Adipose tissue (tissue), 3 donors: ENCODE measurements around the gene TTC7B. TPM values are rescaled to one million over a fixed set of nuclear protein-coding genes. Genes with fewer than 3 reads are reported as not detected.
"Not testable (repeated sequence)": the region's sequence is repeated elsewhere in the genome, so short reads cannot be mapped to it uniquely, and the experiment has no call there.

Experiments used
- H3K27ac ChIP-seq: one replicate; pipeline ENCODE4 v1.5.1; 2013; ENCODE audit warnings: low read depth, low read length
- WGBS, 3 donors: extraction: QIAGEN DNeasy Blood & Tissue Kit; methylation state at CpG; one replicate each; pipeline ENCODE4 v1.1.7; 2013; 5-methylcytosine and 5-hydroxymethylcytosine counted together
- polyA plus RNA-seq, 3 donors: library from polyadenylated mRNA; stranded (reverse); fragments of 200-250 nt; gene quantifications; one replicate each; pipeline ENCODE4 v1.2.3, GENCODE V29; 2013
- donor health status: healthy with polysubstance abuse.
- donor health status: Bipolar disorder and iron deficiency.
- donor health status: healthy.

The TTC7B gene, protein sequence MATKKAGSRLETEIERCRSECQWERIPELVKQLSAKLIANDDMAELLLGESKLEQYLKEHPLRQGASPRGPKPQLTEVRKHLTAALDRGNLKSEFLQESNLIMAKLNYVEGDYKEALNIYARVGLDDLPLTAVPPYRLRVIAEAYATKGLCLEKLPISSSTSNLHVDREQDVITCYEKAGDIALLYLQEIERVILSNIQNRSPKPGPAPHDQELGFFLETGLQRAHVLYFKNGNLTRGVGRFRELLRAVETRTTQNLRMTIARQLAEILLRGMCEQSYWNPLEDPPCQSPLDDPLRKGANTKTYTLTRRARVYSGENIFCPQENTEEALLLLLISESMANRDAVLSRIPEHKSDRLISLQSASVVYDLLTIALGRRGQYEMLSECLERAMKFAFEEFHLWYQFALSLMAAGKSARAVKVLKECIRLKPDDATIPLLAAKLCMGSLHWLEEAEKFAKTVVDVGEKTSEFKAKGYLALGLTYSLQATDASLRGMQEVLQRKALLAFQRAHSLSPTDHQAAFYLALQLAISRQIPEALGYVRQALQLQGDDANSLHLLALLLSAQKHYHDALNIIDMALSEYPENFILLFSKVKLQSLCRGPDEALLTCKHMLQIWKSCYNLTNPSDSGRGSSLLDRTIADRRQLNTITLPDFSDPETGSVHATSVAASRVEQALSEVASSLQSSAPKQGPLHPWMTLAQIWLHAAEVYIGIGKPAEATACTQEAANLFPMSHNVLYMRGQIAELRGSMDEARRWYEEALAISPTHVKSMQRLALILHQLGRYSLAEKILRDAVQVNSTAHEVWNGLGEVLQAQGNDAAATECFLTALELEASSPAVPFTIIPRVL
- polyA plus RNA-seq: 10 to 100 TPM; 14.1 to 35.1 (median 19.7) TPM

DNA sequence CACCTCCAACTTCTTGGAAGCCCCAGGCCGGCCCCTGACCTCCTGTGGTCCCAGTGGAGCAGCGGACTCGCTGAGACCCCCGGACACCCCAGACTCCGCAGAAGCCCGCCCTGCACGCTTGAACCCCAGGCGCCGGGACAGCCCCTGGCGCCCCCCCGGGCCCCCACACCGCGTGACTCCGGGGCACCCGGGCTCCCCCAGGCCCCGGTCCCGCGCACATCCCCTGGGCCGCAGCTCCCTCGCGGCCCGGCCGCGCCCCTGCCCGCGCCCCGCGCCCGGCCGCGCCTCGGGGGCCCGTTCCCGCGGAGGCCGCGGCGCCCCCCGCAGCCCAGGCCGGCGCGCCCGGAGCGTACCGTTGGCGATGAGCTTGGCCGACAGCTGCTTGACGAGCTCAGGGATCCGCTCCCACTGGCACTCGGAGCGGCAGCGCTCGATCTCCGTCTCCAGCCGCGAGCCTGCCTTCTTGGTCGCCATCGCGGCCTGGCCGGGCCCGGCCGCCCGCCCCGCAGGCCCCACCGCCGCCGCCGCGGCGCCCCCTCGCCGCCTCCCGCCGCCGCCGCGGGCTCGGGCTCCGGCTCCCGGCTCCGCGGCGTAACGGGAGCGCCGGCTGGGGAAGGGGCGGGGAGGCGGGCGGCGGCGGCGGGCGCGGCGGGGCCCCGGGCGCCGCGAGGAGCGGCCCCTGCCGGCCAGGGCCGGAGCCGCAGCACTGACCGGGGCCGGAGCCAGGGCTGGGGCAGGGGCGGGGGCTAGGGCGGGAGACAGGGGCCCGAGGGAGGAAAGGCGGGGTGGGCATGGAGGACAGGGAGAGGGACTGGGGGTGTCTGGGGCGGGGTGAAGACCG lies at the start of gene TTC7B:
TSS of gene TTC7B (minus strand) at position 609 of the 841 bp plus-strand sequence. CDS start at position 474, 135 bp downstream.
- no peak within 1 kb of the TSS for H3K27ac ChIP-seq
- WGBS, 3 donors: 1% methylated on average over 64 to 111 of the region's 111 CpGs

GRCh38 chr14:90864741-90865140 lies 48.5 kb upstream of the TTC7B start:
- no peak overlapping the region for H3K27ac ChIP-seq
- 98 to 100% (median 99%) methylated on average over 2 of the region's 2 CpGs for WGBS, 3 donors

- 71 to 80% (median 80%) methylated on average over 5 of the region's 5 CpGs for WGBS, 3 donors
- no peak overlapping the region for H3K27ac ChIP-seq
Measured at GRCh38 chr14:90858511-90858910, 42.3 kb upstream of the TTC7B start.

DNA sequence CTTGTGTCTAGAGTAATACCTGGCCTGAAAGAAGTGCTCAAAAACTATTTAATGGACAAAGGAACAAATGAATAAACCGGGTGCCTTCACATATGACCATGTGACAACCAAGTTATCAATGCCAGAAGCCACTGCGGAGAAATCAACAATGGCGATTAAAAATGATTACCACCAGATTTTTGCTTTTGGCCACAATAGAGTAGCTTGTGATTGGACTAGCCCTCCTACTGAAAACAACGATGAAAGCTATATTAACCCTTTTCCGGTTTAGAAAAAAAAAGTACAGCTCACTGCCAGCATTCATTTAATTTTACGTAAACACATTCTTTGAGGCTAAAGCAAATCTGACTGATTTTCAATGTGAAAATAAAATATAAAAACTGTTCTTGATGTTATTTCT lies 41.6 kb upstream of the TTC7B start:
- no peak overlapping the region for H3K27ac ChIP-seq
- WGBS, 3 donors: 80 to 83% (median 83%) methylated on average over 6 of the region's 6 CpGs

DNA sequence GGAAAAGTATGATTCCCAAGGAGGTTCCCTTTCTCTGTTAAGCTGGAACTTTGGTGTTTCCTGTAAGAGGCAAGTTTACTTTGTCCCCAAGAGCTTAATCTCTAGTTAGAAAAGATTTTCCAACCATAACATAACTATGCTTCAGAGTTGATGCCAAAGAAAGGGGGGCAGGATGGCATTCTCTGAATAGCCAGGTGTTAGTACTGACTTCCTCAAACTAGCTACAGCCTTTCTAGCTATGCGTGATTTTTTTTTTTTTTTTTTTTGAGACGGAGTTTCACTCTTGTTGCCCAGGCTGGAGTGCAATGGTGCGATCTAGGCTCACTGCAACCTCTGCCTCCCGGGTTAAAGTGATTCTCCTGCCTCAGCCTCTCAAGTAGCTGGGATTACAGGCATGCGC lies 39.9 kb upstream of the TTC7B start:
- 78 to 80% (median 79%) methylated on average over 5 of the region's 5 CpGs for WGBS, 3 donors
- H3K27ac ChIP-seq: not testable (repeated sequence)

DNA sequence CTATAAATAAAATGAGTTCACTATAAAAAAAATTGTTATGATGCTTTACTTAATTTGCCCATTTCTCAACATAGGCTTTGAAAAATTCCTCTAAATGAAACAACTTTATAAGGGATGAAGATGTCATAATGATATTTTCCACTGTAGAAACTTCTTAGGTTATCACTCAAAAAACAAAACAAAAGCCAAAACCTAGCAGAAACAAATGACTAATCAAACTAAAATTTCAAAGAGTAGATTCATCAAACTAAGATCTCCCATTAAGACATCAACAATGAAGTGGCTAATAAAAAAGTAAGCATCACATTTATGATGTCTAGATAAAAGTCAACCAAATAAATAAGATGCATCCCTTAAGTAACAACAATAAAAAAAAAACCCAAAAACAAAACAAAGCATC lies 36.9 kb upstream of the TTC7B start:
- H3K27ac ChIP-seq: no peak overlapping the region

DNA sequence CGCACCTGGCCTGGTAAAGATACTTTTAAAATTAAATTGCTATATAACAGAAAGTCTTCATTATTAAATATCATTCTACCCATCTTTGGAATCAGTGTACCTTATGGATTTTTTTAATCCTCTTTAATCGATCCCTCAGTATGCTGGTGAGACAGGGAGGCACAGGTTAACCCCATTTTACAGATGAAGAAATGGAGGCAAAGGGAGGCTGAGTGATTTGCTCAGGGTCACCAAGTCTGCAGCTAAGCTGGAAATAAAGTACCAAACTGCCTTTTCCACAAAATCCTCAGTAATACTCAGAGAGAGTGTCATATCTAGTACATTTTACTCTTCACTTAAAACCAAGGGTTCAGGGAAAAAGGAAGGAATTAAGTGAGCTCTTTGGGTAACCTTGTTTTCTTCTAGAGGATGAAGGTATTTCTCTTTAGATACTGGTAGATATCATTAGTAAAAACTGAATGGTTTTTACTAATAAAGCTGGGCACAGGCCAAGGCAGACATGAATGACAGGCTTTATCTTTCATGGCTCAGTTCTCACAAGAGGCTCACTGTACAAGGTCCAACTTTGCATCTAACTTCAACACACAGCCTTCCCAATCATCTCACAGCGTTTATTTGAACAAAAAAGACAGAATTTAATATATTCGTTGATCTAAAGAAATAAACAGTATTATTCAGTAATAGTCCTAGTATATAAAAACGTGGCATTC lies 35.3 kb upstream of the TTC7B start:
- H3K27ac ChIP-seq: no peak overlapping the region
- 85 to 94% (median 93%) methylated on average over 5 of the region's 5 CpGs for WGBS, 3 donors

DNA sequence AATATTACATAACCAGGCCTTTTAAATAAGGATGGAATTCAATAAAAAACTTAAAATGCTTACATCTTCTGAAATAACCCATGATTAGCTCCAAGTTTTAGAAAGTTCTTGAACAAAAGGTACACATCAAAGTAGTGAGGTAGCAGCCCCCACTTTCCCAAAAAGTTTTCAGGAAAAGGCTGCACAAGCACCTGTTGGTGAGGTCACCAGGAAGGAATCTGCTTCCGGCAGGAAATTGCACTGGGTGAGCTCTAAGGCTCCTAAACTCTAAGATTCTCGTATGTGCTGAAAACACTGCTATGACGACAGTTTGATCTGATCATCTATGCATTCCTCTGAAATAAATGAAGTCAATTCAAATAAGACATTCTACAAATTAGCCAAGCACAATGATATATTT lies 34.3 kb upstream of the TTC7B start:
- 42 to 54% (median 50%) methylated on average over 3 of the region's 3 CpGs for WGBS, 3 donors
- no peak overlapping the region for H3K27ac ChIP-seq

GRCh38 chr14:90849787-90850444 lies 33.7 kb upstream of the TTC7B start:
- 76 to 84% (median 82%) methylated on average over 7 of the region's 7 CpGs for WGBS, 3 donors
- no peak overlapping the region for H3K27ac ChIP-seq

DNA sequence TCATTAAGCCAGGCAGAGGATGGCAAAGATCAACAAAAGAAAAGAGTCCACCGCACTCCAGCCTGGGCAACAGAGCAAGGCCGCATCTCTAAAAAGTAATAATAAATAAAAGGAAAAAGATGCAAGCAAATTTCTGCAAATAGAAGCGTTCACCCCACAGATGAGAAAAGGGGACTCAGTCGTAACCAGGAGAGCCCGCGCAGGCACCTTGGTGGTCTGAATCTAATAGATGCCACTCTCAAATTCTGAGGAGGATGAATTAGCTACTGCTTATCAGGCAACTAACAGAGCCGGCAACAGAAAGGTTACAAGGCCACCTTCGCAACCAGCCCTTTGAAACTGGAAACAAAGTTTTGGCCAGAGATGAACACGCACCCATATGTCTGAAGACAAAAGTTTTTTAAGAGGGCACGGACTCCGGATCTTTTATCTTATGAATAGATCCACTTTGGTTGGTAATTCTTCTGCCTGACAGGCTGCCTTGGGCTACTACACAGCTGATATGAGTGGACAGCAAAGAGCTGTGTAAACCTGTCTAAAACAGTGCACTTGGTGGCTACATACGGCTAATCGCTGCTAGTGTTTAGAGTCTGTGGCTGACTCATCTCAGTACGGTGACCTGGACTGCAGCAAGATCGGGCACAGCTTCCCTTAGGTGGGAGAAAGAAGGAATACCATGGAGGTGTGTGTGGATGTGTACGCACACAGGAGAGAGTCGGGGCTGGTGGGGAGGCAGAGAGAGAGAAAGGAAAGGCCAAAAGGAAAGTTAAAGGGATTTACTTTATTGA lies 32.9 kb upstream of the TTC7B start:
- no peak overlapping the region for H3K27ac ChIP-seq
- 84 to 94% (median 89%) methylated on average over 17 of the region's 17 CpGs for whole genome bisulfite sequencing, 3 donors

- no peak overlapping the region for H3K27ac ChIP-seq
- 83 to 93% (median 87%) methylated on average over 4 of the region's 4 CpGs for WGBS, 3 donors
Measured at GRCh38 chr14:90846511-90846910, 30.3 kb upstream of the TTC7B start.

GRCh38 chr14:90844321-90844720 lies 28.1 kb upstream of the TTC7B start:
- WGBS, 3 donors: 58 to 88% (median 75%) methylated on average over 3 of the region's 3 CpGs
- no peak overlapping the region for H3K27ac ChIP-seq

DNA sequence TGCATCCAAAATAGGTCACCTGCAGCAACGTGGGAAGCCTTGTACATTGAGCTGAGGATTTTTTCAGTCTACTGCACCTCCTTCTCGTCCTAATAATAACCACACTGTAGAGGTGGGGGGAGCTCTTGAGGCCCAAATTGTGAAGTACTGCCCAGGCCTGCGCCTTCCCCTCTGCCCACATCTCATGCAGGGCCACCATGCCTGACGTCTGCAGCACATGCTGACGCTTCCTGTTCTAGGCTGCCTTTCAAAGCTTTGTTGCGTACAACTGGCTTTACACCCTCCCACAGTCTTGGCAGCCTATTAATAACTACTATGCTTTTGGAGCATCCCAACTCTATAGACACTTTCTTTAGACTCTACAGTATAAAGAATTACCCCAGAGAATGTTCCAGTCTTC lies 26.5 kb upstream of the TTC7B start:
- H3K27ac ChIP-seq: no peak overlapping the region
- WGBS, 3 donors: 48 to 76% (median 68%) methylated on average over 6 of the region's 6 CpGs

GRCh38 chr14:90840667-90841066 lies 24.4 kb upstream of the TTC7B start:
- not testable (repeated sequence) for H3K27ac ChIP-seq
- 88 to 97% (median 94%) methylated on average over 4 of the region's 4 CpGs for WGBS, 3 donors

GRCh38 chr14:90839889-90840266 lies 23.6 kb upstream of the TTC7B start:
- whole genome bisulfite sequencing, 3 donors: 86 to 89% (median 89%) methylated on average over 3 of the region's 3 CpGs
- peak overlapping the region; percentile 6 for H3K27ac ChIP-seq

DNA sequence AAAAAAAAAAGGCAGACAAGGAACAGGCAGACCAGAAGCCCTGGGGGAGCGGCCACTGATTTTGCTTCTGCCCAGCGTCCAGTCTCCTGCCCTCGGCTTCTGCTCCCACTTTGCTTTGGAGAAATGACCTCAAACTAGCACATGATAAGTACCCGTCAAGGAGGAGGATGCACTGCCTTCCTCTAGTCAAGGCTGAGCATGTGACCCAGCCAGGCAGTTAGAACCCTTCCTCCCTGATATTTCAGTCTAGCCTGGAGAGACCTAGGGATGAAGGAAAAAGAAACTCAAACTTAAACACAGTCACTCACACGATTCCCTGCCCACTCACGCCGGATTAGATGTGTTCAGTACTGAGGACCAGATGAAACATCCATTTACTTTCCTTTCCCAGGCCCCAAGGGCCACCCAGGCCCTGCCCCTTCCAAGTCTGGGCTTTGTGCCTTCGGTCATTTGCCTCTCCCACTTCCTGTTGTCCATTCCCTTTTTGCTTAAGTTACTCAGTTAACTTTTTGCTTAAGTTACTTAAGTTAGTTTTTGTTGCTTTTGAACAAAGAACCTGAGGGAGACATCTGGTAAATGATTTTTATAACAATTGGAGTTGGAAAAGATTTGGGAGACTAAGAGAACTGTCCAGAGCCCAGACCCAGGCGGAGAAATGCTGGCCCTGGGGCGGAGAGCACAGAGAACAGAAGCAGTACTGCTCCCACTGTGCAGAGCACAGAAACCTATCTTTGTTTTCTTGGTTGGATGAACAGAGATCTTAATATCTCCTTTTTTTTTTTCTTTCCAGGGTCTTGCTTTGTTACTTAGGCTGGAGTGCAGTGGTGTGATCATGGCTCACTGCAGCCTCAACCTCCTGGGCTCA lies 23.0 kb upstream of the TTC7B start:
- 38 to 71% (median 45%) methylated on average over 10 of the region's 10 CpGs for WGBS, 3 donors
- peak overlapping the region; percentile 6 for H3K27ac ChIP-seq
